Ovary (tissue), 9 donors: Measurements from ENCODE around the gene CMIP. TPM values are rescaled to one million over a fixed set of nuclear protein-coding genes. Genes with fewer than 3 reads are reported as not detected.

Experiments
- DNase-seq, 5 donors: peaks; one replicate each; pipeline ENCODE4 v3.0.0-alpha.2; 2019 to 2020
- H3K27ac ChIP-seq, 2 donors: fragments of 200-600 bp; one replicate each; pipeline versions ENCODE4 v1.5.1 to v1.8.0; 2019 to 2022
- H3K27me3 ChIP-seq: fragments of 200-600 bp; one replicate; pipeline ENCODE4 v1.8.0; 2022
- H3K36me3 ChIP-seq: fragments of 200-600 bp; sonication (generic); one replicate; pipeline ENCODE4 v1.5.1; 2019
- H3K4me1 ChIP-seq: one replicate; pipeline ENCODE4 v1.8.1; 2013; ENCODE audit warnings: mild to moderate bottlenecking, moderate library complexity; ENCODE audit not compliant: insufficient read depth
- H3K4me3 ChIP-seq: fragments of 200-600 bp; sonication (generic); one replicate; pipeline ENCODE4 v1.5.1; 2017
- H3K9me3 ChIP-seq, 2 donors: fragments of 200-600 bp in 1 of 2; sonication (generic) in 1 of 2; one replicate each; pipeline versions ENCODE4 v1.5.1 to v1.8.1; 2013 to 2019; ENCODE audit warnings: mild to moderate bottlenecking in 1 of 2, moderate library complexity in 1 of 2
- EP300 ChIP-seq: sonication (generic); formaldehyde crosslinking; IDR thresholded peaks from one replicate; pipeline ENCODE4 v1.6.1; 2017; ENCODE audit warnings: antibody characterized with exemption
- POLR2A ChIP-seq: fragments of 450-650 bp; IDR thresholded peaks from one replicate; pipeline ENCODE4 v1.6.1; 2017; ENCODE audit warnings: antibody characterized with exemption, mild to moderate bottlenecking, moderate library complexity
- WGBS, 3 donors: extraction: QIAGEN DNeasy Blood & Tissue Kit in 1 of 3; methylation state at CpG; one replicate each; pipeline versions ENCODE4 v1.1.5 to v1.1.7; 2013 to 2017; 5-methylcytosine and 5-hydroxymethylcytosine counted together
- intact Hi-C, 4 donors: fragments of 100-400 bp; cut with DNase I; formaldehyde crosslinking; loops; one replicate each; pipeline versions ENCODE4 v1.11.0 to v1.15.1; 2022 to 2023
- polyA plus RNA-seq, 2 donors: library from polyadenylated mRNA; stranded (reverse); fragments of 200-250 nt in 1 of 2; fragments of 350-450 nt in 1 of 2; fragmentation: Illumina TruSeq in 1 of 2; extraction: RNeasy Lipid Tissue Mini Kit (QIAGEN cat#74804) in 1 of 2; gene quantifications; one replicate each; pipeline ENCODE4 v1.2.3, GENCODE V29; 2013 to 2014
- total RNA-seq, 7 donors: library from RNA; depleted of rRNA in 2 of 7; stranded (reverse); fragments of >200 nt in 2 of 7; fragmentation: NEBNext Ultra II Directional in 3 of 7; extraction: Animal tissue kit (Norgen Biotek cat#: 25700) in 3 of 7; gene quantifications; one replicate each; pipeline versions ENCODE4 v1.1.0 to v1.2.4, GENCODE V29; 2016 to 2023
- TF ChIP-seq, protein P1 (sequence below), 3 donors: fragments of 450-650 bp in 2 of 3; fragments of 200-600 bp in 1 of 3; IDR thresholded peaks; one replicate each; pipeline versions ENCODE4 v1.5.1 to v1.8.0; 2016 to 2022; ENCODE audit warnings: antibody characterized with exemption in 3 of 3, mild to moderate bottlenecking in 1 of 3
- donor health status: DM: no; HTN: no; CAD: no; lungs with moderate emphysema.
- donor health status: DM: no; HTN: no; CAD: no.
- donor health status: Bipolar disorder and iron deficiency.
- donor health status: DM: yes; HTN: yes; CAD: no.
- donor health status: DM: no; HTN: no; CAD: no.
- donor health status: DM: yes; HTN: yes; CAD: no.

CMIP gene
- total and polyA plus RNA-seq, 9 donors: 19.4 to 68.2 (median 38.7) TPM

DNA sequence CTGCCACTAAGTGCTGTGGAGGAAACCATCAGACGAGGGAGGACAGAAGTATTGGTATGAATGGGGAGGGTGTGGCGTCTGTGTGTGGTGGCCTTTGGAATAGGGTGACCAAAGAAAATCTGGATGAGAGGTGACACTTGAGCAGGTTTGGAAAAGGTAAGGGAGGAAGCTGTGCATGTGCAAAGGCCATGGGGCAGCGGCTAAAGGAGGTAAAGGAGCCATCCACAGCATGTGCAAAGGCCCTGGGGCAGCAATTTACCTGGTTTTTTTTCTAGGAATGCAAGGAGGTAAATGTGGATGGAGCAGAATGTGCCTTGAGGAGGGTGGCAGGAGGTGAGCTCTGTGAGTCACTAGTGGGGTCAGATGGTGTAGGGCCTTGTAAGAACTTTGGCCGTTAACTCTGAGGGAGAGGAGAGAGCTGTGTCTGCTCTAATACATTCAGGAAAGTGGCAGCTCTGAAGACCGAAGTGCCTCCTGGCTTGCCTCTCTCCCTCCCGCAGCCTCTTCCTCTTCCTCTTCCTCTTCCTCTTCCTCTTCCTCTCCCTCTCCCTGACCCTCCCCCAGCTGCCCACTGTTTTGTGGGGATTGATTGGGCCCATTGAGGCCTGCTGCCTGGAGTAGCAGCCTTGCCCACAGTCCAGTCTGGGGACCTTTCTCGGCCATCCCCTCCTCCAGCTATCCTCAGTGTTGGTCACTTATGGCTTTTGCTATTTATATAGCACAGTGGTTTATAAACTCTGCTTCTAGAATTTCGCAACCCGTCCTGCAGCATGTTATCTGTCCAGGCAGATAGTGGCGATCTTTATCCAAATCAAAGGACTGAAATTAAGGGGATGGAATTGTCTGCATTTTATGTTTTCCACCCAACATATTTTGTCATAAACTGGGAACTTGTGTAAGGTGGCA, 38.7 kb downstream of the CMIP start:
- H3K9me3 ChIP-seq: no peaks in the 10 kb centered on the region
- intact Hi-C loops: no loop called here
- 91 to 92% (median 92%) methylated on average over 10 of the region's 10 CpGs for WGBS, 3 donors
- no peaks in the 10 kb centered on the region for H3K27me3 ChIP-seq
- no peak overlapping the region for H3K27ac ChIP-seq
- no peaks in the 10 kb centered on the region for H3K36me3 ChIP-seq
- peaks cover 15% of the 10 kb centered on the region for H3K4me1 ChIP-seq
- DNase-seq: no peak
- TF ChIP-seq POLR2A: no peak
- TF ChIP-seq, protein P1, sequence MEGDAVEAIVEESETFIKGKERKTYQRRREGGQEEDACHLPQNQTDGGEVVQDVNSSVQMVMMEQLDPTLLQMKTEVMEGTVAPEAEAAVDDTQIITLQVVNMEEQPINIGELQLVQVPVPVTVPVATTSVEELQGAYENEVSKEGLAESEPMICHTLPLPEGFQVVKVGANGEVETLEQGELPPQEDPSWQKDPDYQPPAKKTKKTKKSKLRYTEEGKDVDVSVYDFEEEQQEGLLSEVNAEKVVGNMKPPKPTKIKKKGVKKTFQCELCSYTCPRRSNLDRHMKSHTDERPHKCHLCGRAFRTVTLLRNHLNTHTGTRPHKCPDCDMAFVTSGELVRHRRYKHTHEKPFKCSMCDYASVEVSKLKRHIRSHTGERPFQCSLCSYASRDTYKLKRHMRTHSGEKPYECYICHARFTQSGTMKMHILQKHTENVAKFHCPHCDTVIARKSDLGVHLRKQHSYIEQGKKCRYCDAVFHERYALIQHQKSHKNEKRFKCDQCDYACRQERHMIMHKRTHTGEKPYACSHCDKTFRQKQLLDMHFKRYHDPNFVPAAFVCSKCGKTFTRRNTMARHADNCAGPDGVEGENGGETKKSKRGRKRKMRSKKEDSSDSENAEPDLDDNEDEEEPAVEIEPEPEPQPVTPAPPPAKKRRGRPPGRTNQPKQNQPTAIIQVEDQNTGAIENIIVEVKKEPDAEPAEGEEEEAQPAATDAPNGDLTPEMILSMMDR (IDR thresholded peaks at IDR 0.05): no peak
- no peak for TF ChIP-seq EP300
- H3K4me3 ChIP-seq: no peak overlapping the region

DNA sequence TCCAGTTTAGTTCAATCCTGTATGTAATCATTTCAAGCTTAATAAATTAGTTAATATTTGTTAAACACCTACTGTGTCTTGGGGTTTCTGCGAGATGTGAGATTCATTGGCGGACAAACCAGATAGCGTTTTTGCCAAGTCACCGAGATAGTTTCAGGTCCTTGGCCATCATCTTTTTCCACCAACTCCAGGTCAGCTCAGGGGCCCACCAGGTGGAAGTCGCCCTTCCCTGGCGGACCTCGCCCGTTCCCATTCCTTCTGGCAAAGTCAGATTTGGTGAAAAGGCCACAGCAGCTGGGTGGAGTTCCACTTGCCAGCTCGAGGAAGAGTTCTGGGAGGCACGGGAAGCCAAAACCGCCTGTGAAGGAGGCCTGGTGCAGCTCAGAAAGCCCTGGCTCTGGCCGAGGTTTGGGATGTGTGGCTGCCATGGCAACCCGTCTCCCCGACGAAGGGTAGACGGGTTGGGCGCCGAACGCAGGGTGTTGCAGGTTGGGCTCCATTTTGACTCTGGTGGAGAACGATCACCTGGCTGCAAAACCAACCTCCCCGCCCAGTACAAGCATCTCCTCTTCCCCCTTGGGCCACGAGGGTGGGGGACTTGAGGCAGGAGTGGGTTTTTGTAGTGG, 39.5 kb downstream of the CMIP start:
- H3K27ac ChIP-seq: no peak overlapping the region
- TF ChIP-seq POLR2A: no peak
- TF ChIP-seq, protein P1 (IDR thresholded peaks at IDR 0.05): no peak
- no peaks in the 10 kb centered on the region for H3K27me3 ChIP-seq
- H3K9me3 ChIP-seq: no peaks in the 10 kb centered on the region
- H3K36me3 ChIP-seq: no peaks in the 10 kb centered on the region
- no peak overlapping the region for H3K4me3 ChIP-seq
- 94 to 97% (median 96%) methylated on average over 22 of the region's 22 CpGs for WGBS, 3 donors
- DNase-seq: no peak
- peaks cover 10% of the 10 kb centered on the region for H3K4me1 ChIP-seq
- intact Hi-C loops: no loop called here

DNA sequence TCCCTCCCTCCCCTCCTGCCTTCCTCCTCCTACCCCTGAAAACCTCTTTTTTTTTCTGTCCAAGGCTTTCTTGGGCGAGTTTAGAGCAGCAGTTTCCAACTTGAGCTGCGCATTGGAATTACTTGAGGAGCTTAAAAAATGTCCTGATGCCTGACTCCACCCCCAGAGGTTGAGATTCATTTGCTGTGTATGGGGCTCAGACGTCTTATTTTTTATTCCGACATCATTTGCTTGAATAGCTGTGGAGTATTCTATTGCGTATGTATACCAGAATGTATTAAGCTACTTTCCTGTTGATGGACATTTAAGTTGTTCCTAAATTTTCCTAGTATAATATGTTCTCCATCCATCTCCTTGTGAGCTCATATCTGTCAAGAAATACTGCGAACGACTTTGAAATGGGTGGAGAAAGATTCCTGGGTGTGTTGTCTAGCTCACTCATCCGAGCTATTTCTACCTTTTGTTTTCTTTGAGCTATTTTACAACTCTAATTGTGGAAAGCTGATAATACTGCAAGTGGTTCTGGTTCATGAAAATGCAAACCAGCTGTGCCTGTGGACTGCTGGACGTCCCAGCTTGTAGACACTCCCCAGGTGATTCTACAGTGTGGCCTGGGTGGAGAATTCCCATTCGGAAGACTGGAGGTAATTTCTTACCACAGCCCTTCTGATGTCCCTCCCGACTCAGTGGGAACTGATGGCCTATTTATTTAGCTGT, 40.5 kb downstream of the CMIP start:
- Histone ChIP-seq H3K4me1 (peaks cover 18% of the 10 kb centered on the region), H3K36me3 (no peaks in the 10 kb centered on the region), H3K4me3 (no peak overlapping the region), H3K27me3 (no peaks in the 10 kb centered on the region), H3K9me3 (no peaks in the 10 kb centered on the region), H3K27ac (no peak overlapping the region)
- intact Hi-C loops: no loop called here
- WGBS, 3 donors: 64 to 74% (median 71%) methylated on average over 11 of the region's 11 CpGs
- TF ChIP-seq EP300: no peak
- TF ChIP-seq, protein P1 (IDR thresholded peaks at IDR 0.05): no peak
- TF ChIP-seq POLR2A: no peak
- no peak for DNase-seq

DNA sequence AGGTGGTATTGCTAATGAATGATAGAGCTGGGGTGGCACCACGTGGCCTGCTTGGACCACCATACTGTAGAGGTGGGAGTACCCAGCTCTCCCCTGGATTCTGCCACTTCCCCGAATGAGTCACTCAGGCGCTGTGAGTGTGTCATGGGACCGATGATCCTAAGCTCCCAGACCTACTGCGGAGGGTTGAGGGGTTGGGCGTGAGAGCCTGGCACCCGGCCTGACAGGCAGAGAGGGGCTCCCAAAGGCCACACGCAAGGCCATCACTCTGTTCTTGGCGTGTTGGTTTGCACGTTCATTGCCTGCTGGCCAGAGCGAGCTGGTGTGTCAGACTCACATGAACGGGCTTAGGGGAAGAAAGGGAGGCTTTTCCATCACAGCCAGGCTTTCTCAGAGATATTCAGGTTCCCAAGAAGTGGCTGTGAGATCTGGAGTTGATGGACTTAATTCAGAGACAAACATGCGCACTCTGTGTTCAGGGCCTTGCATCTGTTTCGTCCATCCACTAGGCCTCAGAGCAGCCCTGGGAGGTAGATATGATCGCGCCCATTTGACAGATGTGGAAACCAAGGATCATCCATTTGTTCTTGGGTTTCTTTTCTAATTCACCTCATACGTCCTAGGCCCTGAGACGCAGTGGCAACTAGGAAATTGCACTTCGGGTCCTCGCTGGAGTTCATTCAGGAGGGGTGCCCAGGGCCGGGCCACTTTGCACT, 41.4 kb downstream of the CMIP start:
- no peaks in the 10 kb centered on the region for H3K27me3 ChIP-seq
- no peak for TF ChIP-seq EP300
- TF ChIP-seq, protein P1 (IDR thresholded peaks at IDR 0.05): no peak
- no peak for TF ChIP-seq POLR2A
- H3K27ac ChIP-seq: no peak overlapping the region
- WGBS, 3 donors: 84 to 91% (median 85%) methylated on average over 21 of the region's 21 CpGs
- H3K4me3 ChIP-seq: no peak overlapping the region
- H3K4me1 ChIP-seq: peaks cover 17% of the 10 kb centered on the region
- no peaks in the 10 kb centered on the region for H3K9me3 ChIP-seq
- H3K36me3 ChIP-seq: no peaks in the 10 kb centered on the region
- DNase-seq: no peak
- intact Hi-C loops: no loop called here
